Thoracic aorta (tissue), 2 donors: ENCODE data around the gene TPPP2. TPM values are rescaled to one million over a fixed set of nuclear protein-coding genes. Genes with fewer than 3 reads are reported as not detected.

Experiments
- ATAC-seq: fragments of 150-250 bp; one replicate; pipeline ENCODE4 v1.8.0; 2017; ENCODE audit warnings: low read depth; ENCODE audit not compliant: insufficient number of reproducible peaks, low FRiP score
- DNase-seq: peaks from one replicate; pipeline ENCODE4 v3.0.0-alpha.2; 2020; ENCODE audit warnings: low spot score
- H3K27ac ChIP-seq, 2 donors: fragments of 200-600 bp; sonication (generic); 1 replicate in 1 of 2; 2 replicates in 1 of 2; pipeline ENCODE4 v1.5.1; 2016; ENCODE audit warnings: mild to moderate bottlenecking in 2 of 2, moderate library complexity in 2 of 2
- H3K27me3 ChIP-seq: fragments of 200-600 bp; sonication (generic); replicated peaks from 2 replicates; pipeline ENCODE4 v1.6.0; 2016; ENCODE audit warnings: mild to moderate bottlenecking; ENCODE audit not compliant: insufficient read depth
- H3K36me3 ChIP-seq: fragments of 200-600 bp; sonication (generic); one replicate; pipeline ENCODE4 v1.5.1; 2016
- H3K4me1 ChIP-seq, 2 donors: fragments of 200-600 bp; sonication (generic); 1 replicate in 1 of 2; 2 replicates in 1 of 2; pipeline versions ENCODE4 v1.5.1 to v1.6.0; 2016; ENCODE audit warnings: low read depth in 2 of 2, mild to moderate bottlenecking in 1 of 2; ENCODE audit not compliant: control insufficient read depth in 1 of 2
- H3K4me3 ChIP-seq: fragments of 200-600 bp; sonication (generic); 2 replicates; pipeline ENCODE4 v1.5.1; 2016; ENCODE audit warnings: mild to moderate bottlenecking
- H3K9me3 ChIP-seq: fragments of 200-600 bp; sonication (generic); 2 replicates; pipeline ENCODE4 v1.5.1; 2016
- total RNA-seq, 2 donors: library from RNA; depleted of rRNA; stranded (reverse); fragments of >200 nt; gene quantifications; one replicate each; pipeline versions ENCODE4 v1.1.0 to v1.2.3, GENCODE V29; 2016
- TF ChIP-seq, protein P1 (sequence below): fragments of 200-600 bp; sonication (generic); IDR thresholded peaks from one replicate; pipeline ENCODE4 v1.5.1; 2019; ENCODE audit warnings: antibody characterized with exemption

Gene TPPP2
- total RNA-seq, 2 donors from 2014 or later: not detected

- H3K27ac ChIP-seq: no peak overlapping the region
- no peaks in the 10 kb centered on the region for H3K9me3 ChIP-seq
- no peak overlapping the region for H3K4me3 ChIP-seq
- TF ChIP-seq, protein P1, sequence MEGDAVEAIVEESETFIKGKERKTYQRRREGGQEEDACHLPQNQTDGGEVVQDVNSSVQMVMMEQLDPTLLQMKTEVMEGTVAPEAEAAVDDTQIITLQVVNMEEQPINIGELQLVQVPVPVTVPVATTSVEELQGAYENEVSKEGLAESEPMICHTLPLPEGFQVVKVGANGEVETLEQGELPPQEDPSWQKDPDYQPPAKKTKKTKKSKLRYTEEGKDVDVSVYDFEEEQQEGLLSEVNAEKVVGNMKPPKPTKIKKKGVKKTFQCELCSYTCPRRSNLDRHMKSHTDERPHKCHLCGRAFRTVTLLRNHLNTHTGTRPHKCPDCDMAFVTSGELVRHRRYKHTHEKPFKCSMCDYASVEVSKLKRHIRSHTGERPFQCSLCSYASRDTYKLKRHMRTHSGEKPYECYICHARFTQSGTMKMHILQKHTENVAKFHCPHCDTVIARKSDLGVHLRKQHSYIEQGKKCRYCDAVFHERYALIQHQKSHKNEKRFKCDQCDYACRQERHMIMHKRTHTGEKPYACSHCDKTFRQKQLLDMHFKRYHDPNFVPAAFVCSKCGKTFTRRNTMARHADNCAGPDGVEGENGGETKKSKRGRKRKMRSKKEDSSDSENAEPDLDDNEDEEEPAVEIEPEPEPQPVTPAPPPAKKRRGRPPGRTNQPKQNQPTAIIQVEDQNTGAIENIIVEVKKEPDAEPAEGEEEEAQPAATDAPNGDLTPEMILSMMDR: no peak
- no peaks in the 10 kb centered on the region for H3K36me3 ChIP-seq
- H3K4me1 ChIP-seq: no peaks in the 10 kb centered on the region
- no peaks in the 10 kb centered on the region for H3K27me3 ChIP-seq
- no peak for DNase-seq
- no peak for ATAC-seq
Measured at GRCh38 chr14:21049271-21049673, 19.3 kb downstream of the TPPP2 start.

- TF ChIP-seq, protein P1: no peak
- no peak overlapping the region for H3K4me3 ChIP-seq
- no peaks in the 10 kb centered on the region for H3K4me1 ChIP-seq
- no peaks in the 10 kb centered on the region for H3K36me3 ChIP-seq
- no peaks in the 10 kb centered on the region for H3K9me3 ChIP-seq
- no peak overlapping the region for H3K27ac ChIP-seq
- H3K27me3 ChIP-seq: no peaks in the 10 kb centered on the region
- no peak for DNase-seq
- ATAC-seq: no peak
Measured at GRCh38 chr14:21050597-21050996, 20.6 kb downstream of the TPPP2 start.

- Histone ChIP-seq H3K4me1 (no peaks in the 10 kb centered on the region), H3K4me3 (no peak overlapping the region), H3K36me3 (no peaks in the 10 kb centered on the region), H3K27ac (no peak overlapping the region), H3K27me3 (no peaks in the 10 kb centered on the region), H3K9me3 (no peaks in the 10 kb centered on the region)
- TF ChIP-seq, protein P1: no peak
- ATAC-seq (no peak), DNase-seq (no peak)
Measured at GRCh38 chr14:21053184-21054122, 23.4 kb downstream of the TPPP2 start.

DNA sequence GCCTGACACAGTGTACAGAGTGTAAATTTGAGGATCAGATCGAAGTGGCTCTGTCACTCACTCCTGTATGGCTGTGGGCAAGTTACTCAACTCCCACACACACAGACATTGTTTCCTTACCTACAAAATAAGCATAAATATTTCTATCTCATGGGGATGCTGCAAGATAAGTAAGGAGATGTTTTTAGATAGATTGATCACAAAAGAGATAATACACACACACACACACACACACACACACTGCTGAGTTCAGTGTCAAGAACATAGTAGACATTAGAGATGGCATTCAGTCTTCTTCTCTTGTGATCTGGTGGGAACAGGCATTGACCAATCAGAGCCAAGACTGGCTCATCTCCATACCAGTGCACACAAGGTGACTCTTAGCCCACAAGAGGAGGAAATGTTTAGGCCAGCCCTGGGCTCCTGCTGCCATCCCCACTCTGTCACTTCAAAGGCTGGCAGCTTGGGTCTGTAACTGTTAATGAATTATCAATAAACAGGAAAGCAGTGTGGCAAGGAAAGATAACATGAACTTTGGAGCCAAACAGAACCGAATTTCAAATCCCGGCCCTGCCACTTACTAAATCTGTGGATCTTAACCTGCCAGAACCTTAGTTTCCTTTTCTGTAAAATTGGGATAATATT is 24.2 kb downstream of the TPPP2 start:
- H3K27me3 ChIP-seq: no peaks in the 10 kb centered on the region
- no peaks in the 10 kb centered on the region for H3K36me3 ChIP-seq
- H3K4me3 ChIP-seq: no peak overlapping the region
- no peak for ATAC-seq
- no peak for DNase-seq
- H3K27ac ChIP-seq: no peak overlapping the region
- TF ChIP-seq, protein P1: no peak
- H3K4me1 ChIP-seq: no peaks in the 10 kb centered on the region
- no peaks in the 10 kb centered on the region for H3K9me3 ChIP-seq

- ATAC-seq: no peak
- Histone ChIP-seq H3K4me1 (no peaks in the 10 kb centered on the region), H3K27me3 (no peaks in the 10 kb centered on the region), H3K9me3 (no peaks in the 10 kb centered on the region), H3K4me3 (no peak overlapping the region), H3K27ac (no peak overlapping the region), H3K36me3 (no peaks in the 10 kb centered on the region)
- DNase-seq: no peak
- TF ChIP-seq, protein P1: no peak
Measured at GRCh38 chr14:21054768-21055145, 24.7 kb downstream of the TPPP2 start.
